ENCODE measurements around the gene TPX2.

TPX2 gene

GRCh38 chr20:31738729-31739549 lies at the start of gene TPX2:
TSS of gene TPX2 (plus strand) at chr20:31739290. CDS start at chr20:31757477, 18,187 bp downstream.
- peak; percentile 99 to 100 for DNase-seq

- DNase-seq = no peak
Observed at GRCh38 chr20:31690124-31690666, 48.9 kb upstream of the TPX2 start.

GRCh38 chr20:31691646-31692275 lies 47.3 kb upstream of the TPX2 start:
- DNase-seq = no peak

DNA sequence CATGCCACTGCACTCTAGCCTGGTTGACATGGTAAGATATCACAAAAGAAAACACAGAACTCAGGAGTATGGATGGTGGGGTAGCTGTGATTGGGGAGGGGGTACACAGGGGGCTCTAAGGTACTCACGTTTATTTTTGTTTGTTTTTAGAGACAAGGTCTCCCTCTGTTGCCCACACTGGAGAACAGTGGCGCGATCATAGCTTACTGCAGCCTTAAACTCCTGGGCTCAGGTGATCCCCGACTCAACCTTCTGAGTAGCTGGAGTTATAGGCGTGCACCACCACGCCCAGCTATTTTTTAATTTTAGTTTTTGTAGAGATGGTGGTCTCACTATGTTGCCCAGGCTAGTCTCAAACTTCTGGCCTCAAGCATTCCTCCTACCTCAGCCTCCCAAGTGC lies 45.7 kb upstream of the TPX2 start:
- no peak for DNase-seq

GRCh38 chr20:31693987-31694661 lies 45.0 kb upstream of the TPX2 start:
- DNase-seq = no peak

DNA sequence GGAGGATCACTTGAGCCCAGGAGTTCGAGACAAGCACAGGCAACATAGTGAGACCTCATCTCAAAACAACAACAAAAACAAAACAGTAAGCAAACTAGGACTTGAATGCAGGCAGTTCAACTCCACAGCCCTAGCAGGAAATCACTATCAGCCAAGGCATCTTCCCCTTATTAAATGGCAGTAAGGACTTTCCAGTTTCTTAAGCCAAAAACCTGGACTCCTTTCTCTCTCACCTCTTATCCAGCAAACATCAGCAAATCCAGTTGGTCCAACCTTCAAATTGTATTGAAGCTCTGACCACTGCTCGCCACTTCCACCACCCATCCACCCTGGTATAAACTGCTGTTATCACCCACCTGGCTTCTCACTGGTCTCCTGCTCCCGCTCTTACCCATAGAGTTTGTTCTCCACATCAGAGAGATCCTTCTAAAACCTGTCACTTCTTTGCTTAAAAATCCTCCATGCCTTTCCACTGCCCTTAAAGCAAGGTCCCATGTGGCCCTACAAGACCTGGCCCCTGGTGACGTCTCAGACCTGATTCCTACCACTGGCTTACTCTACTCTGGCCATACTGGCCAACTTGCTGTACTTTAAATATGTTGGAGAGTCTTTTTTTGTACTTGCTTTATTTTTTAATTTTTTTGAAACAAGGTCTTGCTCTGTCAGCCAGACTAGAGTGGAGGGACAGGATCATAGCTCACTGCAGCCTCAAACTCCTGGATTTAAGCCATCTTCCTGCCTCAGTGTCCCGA lies 44.1 kb upstream of the TPX2 start:
- no peak for DNase-seq

- peak; percentile 99 for DNase-seq
Observed at GRCh38 chr20:31695849-31696804, 43.0 kb upstream of the TPX2 start.

DNA sequence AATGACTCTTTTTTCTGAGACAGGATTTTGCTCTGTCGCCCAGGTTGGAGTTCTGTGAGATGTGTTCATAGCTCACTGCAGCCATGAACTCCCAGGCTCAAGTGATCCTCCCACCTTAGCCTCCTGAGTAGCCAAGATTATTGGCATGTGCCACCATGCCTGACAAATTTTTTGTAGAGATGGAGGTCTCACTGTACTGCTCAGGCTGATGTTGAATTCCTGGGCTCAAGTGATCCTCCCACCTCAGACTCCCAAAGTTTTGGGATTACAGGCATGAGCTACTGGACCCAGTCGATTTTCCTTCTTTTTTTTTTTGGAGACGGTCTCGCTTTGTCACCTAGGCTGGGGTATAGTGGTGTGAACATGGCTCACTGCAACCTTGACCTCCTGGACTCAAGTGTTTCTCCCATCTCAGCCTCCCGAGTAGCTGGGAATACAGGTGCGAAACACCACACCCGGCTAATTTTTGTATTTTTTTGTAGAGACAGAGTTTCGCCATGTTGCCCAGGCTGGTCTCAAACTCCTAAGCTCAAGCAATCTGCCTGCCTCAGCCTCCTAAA lies 40.8 kb upstream of the TPX2 start:
- no peak for DNase-seq

DNA sequence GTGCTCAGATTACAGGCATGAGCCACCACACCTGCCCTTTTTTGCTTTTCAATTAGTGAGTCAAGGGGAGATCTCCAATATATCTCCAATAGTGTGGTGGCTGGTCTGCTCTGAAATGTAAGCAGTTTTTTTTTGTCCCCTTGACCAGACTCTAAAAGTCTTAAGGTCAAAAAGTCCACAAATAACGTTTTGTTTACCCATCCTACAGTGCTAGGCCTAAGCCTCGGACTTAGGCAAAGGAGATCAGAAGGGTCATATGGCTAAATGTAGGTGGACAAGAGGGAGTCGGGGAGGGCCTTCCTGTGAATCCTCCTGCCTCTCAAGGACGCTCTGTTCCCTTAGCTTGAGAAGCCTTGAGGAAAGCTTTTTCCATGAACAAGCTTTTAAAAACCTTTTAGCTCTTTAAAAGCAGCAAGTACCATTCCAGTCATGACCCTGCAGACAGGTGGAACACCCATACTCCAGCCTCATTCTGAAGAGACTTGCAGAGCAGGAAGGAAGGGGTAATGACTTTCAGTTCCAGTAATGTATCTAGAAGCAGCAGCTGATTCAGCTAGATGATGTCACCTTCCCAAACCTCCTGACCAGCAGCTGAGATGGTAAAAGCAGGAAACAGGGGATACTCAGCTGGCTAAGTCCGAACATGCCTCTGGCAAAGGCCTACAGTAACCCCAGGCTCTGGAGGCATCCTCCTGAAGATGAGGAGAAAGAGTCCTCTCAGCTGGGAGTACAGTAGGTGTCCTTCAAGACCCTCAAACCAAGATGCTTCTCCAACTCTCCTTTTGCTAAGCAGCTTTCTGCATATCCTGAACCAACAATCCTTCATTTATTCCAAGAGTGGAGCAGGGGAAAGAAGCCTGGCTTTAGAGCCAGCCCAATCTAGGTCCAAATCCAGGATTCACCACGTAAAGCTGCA lies 40.0 kb upstream of the TPX2 start:
- DNase-seq = peak; percentile 88 to 96

- no peak for DNase-seq
Observed at GRCh38 chr20:31699801-31700728, 39.0 kb upstream of the TPX2 start.

GRCh38 chr20:31700747-31701146 lies 38.3 kb upstream of the TPX2 start:
- DNase-seq = no peak

- no peak for DNase-seq
Observed at GRCh38 chr20:31701591-31701990, 37.5 kb upstream of the TPX2 start.

GRCh38 chr20:31704225-31705119 lies 34.6 kb upstream of the TPX2 start:
- peak; percentile 69 to 93 for DNase-seq

GRCh38 chr20:31705191-31705590 lies 33.9 kb upstream of the TPX2 start:
- no peak for DNase-seq

GRCh38 chr20:31705598-31706597 lies 33.2 kb upstream of the TPX2 start:
- DNase-seq = no peak

- DNase-seq = no peak
Observed at GRCh38 chr20:31706607-31707257, 32.4 kb upstream of the TPX2 start.
